ENCODE measurements around the gene IQCF2.
"Not testable (repeated sequence)": the region's sequence is repeated elsewhere in the genome, so short reads cannot be mapped to it uniquely, and the experiment has no call there.

The IQCF2 gene

DNA sequence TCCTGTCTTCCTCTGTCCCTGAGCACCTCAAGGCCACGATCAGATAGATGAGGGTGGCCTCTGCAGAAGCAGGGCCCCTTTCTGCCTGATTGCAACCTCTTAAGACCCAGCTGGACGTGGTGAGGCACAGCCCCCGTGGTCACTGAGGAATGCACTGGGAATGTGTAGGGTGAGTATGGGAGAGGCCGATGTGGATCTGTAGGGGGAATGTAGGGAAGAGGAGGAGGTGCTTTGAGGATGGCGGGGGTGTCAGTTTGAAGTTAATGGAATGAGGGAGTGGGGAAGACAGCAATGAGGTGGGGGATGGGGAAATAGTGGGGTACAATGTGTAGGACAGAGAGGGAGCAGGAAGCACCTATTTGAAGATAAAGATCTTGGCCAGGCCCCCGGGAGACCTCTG lies 14.8 kb downstream of the IQCF2 start:
- DNase-seq (ENCODE audit: low spot score) = no peak

DNA sequence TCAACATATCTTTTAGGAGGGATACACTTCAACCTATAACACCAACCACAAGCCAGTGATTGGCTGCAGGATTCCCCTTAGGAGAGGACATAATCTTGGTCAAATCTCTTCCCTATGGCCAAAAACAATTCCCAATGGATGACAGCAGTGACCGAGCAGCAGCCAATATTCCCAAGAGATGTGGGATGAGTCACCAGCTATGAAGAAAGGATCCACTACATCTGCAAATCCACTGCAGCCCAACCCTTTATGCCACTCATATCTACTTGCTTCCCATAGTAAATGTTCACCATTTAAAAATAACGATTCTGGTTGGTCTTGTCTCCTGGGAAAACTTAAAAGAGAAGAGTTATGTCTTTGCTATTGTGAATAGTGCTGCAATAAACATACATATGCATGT lies 18.5 kb downstream of the IQCF2 start:
- no peak for DNase-seq (ENCODE audit: low spot score)

DNA sequence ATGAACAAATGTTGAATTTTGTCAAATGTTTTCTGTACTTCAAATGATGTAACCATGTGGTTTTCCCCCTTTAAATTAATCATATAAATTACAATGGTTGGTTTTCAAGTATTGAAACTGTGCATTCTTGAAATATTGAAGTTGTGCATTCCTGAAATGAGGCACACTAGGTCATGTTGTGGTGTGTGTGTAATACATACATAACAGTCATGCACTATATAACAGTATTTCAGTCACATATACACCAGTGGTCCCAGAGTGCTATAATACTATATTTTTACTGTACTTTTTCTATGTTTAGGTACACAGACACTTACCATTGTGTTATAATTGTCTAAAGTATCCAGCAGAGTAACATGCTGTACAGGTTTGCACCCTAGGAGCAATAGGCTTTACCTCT lies 25.0 kb downstream of the IQCF2 start:
- no peak for DNase-seq (ENCODE audit: low spot score)

DNA sequence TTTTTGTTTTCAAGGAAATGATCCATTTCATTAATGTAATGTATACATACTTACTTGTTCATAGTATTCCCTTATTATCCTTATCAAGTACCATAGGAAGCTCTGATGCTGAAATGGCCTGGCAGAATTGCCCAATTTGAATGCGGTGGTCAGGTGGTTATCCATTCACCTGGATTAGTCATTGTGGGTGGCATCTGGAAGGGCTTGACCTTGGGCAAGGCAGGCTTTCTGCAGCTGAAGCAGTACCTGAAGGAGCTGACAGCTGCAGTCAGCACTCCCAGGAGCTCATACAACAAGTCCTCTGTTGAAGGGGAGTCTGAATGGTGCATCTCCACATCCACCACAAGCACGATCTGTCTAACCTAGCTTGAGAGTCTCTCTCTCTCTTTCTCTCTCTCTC lies 26.2 kb downstream of the IQCF2 start:
- no peak for DNase-seq (ENCODE audit: low spot score)

DNA sequence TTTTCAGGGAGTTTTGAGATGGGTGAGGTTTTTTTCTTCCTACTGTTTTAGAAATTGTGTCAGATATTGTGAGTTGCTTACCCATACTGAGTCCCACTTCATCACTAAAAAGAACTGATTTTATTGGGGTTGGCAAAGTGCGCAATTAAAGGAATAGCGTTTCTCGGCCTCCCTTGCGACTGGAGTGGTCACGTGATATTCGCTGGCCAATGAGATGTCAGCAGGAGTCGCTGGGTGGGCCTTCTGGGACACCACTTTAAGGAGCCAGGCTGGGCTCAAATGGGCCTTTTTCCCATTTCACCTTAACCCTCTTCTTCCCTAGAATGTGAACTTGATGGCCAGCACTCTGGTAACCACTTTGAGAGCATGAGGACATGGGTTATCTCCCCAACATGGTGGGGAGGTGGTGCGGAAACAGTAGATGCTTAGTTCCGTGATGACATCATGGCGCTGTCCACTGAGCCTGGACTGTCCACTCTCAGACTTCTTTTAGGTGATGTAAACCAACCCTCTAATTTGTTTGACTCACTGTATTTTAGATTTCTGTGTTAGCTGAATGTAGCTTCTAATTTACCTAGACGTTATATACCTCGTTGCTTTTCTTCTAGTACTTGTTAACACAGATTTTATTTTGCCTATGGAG lies 27.2 kb downstream of the IQCF2 start:
- no peak for DNase-seq (ENCODE audit: low spot score)

DNA sequence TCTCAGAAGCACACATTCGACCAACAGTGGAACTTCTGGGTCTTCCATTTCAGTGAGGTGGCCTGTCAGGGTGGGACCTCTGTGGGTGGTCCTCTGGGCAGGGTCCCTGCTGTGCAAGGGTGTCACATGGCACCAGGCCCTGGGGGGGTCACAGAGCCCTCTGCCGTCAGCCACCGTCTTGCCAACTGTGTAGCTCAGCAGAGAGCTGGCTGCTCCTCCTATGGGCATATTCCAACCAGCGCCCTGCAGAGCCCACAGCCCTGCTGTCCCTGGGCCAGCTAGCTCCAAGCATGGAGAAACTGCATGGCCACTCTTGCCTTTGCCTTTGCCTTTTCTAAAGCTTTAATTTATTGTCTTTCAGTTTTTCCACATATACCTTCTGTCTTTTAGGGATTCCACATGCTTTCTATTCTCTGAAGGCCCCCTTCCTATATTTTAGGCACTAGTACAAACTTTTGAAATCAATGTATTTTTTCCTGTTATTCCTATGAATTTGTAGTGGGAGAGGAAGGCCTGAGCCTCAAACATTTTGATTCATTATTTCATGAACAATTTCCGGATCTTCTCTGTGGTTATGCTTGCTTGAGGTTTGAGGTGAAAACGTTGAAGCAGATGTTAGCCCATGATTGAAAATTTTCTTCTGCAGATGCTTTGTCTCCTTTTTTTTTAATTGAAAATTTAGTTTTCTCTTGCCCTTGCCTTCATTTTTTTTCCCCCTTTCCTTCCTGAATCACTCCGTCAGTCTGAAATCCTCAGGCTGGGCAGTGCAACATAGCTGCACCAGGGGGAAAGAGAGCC lies 30.0 kb downstream of the IQCF2 start:
- DNase-seq (ENCODE audit: low spot score) = no peak

DNA sequence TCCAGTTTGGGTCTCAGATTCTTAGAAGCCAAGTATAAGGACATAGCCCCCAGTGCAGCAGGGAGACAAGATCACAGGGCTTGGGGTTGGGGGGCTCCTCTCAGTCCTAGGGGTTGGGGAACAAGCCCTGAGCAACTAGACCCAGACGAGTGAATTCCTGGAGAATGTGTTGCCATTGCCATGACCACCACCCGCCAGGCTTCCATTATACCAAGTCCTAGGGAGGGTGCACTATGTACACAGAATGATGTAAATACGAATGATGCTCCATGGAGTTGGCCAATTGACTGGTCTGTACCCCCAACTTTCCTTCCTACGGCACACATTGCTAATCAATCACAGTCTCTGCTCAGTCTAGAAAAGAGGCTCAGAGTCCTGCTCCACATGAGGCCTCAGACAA lies 33.0 kb downstream of the IQCF2 start:
- DNase-seq (ENCODE audit: low spot score) = no peak

DNA sequence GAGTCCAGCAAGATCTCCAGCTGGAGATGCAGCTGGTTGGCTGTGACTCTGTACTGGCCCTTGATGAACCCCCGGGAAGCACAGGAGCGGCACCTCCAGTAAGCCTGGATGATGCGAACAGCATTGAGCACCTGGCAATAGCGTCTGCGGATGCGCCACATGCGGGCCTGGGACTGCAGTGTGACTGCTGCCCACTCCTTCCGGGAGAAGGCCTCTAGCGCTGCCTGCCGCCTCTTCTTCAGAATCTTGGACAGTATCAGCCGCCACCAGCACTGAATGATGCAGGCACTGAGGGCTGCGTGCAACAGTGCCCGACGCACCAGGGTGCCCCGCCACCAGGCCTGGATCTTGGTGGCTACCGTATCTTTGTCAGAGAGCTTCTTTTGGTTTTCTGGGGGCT lies 33.5 kb downstream of the IQCF2 start:
- no peak for DNase-seq (ENCODE audit: low spot score)

DNA sequence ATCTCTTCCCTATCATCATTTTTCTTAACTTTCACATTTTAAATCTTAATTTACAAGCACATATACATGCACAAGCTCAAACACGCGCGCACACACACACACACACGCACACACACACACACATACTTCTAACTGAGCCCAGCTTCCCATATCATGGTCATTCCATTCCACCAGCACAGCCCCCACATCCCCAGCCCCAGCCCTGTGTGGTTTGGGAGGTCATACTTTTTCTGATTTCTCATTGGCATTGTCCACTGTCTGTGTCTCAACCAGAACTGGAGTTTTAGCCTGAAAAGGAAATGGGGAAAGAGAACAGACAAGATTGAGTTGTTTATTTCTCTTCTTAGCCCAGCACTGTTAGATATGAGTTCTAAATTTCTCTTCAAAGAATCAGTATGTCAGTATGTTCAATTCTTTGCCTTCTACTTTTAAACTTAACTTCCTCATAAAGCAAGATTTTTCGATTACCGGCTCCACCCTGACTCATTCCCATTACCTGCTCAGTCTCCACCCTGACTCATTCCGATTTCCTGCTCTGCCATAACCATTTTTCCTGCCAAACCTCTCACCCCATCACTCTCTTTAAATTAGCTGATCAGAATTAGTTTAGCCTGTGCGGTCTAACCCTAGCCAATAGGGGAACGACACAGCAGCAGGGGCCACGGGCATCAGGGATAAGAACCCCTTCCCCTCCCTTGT lies 35.3 kb downstream of the IQCF2 start:
- DNase-seq (ENCODE audit: low spot score) = no peak

DNA sequence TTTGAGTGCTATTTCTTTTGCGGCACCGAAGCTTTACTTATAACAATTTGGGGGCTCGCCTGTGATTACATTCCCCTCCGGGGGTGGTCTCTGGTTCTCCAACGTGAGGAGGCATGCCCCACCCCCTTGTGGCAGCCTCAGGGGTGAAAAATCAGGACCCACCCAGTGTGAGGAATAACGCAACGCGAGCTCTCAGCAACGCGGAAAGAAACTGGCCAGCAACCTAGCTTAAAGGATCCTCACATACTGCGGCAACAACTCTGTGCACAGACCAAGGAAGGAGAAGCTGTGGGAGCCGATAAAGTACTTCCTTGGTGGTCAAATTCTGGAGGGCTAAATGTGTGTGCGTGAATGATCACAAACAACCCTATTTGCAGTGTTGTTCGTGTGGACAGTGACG lies 36.0 kb downstream of the IQCF2 start:
- DNase-seq (ENCODE audit: low spot score) = no peak

DNA sequence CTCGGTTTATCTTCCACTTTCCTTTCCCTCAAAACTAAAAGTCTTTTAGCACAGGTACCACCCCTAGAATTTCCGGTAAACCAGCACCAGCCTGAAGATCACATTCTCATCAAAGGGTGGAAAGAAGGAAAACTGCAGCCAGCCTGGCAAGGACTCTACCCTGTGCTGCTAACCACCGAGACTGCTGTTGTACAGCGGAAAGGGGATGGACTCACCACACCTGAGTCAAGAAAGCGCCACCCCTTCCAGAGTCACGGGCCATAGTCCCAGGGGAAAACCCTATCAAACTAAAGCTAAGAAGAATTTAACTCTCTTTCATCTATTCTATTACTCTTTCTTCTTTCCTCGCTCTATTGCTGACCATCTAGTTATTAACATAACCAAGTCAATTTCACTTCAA lies 38.6 kb downstream of the IQCF2 start:
- not testable (repeated sequence) for DNase-seq (ENCODE audit: low spot score)

DNA sequence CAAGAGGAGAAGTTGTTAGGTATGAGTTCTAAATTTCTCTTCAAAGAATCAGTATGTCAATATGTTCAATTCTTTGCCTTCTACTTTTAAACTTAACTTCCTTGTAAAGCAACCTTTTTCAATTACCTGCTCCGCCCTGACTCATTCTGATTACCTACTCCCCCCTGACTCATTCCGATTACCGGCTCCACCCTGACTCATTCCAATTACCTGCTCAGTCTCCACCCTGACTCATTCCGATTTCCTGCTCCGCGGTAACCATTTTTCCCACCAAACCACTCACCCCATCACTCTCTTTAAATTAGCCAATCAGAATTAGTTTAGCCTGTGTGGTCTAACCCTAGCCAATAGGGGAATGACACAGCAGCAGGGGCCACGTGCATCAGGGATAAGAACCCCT lies 40.9 kb downstream of the IQCF2 start:
- not testable (repeated sequence) for DNase-seq (ENCODE audit: low spot score)

DNA sequence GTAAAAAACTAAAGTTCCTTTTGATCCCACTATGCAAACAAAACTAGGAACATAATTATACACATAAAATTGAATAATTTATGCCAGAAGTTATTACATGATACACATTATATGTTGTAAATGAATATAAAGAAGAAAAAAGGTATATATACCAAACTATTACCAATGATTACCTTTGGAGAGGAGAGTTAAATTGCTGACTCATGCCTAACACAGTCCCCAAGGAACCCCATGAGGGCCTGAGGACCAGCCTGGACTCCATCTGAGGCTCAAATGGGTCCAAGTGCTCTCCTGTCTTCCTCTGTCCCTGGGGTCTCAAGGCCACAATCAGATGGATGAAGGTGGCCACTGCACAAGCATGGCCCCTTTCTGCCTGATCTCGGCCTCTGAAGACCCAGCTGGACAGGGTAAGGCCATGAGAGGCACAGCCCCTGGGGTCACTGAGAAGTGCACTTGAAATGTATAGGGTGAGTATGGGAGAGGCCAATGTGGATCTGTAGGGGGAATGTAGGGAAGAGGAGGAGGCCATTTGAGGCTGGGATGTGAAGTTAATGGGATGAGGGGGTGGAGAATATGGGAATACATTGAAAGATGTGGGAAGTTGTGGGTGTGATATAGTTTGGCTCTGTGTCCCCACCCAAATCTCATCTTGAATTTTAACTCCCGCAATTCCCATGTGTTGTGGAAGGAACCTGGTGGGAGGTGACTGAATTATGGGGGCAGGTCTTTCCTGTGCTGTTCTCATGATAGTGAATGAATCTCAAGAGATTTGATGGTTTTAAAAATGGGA lies 42.8 kb downstream of the IQCF2 start:
- no peak for DNase-seq (ENCODE audit: low spot score)

DNA sequence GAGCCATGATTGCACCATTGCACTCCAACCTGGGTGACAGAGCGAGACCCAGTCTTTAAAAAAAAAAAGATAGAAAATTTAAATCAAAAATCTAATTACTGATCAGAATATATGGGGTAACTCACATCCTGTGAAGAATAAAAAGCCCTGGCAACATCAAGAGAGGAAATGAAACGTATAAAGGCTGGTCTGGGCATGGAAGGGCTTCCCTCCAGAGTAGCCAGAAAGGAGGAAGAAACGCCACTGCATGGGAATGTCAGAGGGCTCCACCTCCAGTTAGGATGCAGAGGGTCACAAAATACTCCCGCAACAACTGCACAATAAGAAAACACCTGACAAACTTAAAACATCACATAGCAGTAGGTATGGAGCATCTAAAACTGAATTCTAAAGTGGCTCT lies 46.6 kb downstream of the IQCF2 start:
- no peak for DNase-seq (ENCODE audit: low spot score)

Measured in NAMALWA (cell line).